ENCODE data around the gene ATF7.
A peak's percentile ranks its signal among the peaks of the same experiment; 100 is the strongest.
"Not testable (repeated sequence)": the region's sequence is repeated elsewhere in the genome, so short reads cannot be mapped to it uniquely, and the experiment has no call there.

The ATF7 gene

DNA sequence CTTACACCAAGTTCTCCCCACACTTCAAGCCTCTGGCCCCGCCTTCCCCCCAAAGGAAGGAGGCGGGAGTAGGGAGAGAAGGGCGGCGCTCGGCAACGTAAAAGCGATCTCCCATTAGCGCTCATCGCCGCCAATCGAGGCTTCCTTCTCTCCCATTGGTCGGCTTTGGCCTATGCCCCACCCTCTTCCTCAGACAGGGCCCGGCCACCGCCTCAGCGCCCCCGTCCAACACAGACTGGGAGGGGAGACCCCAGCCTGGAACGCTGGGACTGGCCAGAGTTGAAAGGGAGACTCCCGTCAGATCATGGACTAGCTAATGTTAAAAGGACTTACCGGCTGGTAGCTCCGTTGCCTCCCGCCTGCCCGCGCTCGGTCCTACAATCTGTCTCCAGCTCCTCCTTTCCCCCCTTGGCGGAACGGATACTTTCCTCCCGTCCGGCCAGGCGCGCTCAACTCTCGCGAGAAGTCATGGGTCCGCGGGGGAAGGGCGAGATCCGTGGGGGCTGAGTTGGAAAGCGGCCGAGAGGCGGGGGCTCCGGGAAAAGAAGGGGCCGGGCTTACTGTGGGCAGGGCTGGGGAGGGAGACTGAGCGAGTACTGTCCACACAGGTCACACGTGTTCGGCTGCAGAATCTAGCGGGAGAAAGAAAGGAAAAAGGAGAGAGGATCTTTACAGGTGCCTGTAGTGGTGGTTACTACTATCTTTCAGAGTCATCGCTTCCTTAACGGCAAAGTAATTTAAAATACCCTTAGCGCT is at the start of gene ATF7:
Gene ATF7, minus strand, starts transcription at position 437 of the 756 bp plus-strand sequence. CDS start 25,382 bp downstream, outside the sequence.
- DNase-seq, result peak; percentile 97

DNA sequence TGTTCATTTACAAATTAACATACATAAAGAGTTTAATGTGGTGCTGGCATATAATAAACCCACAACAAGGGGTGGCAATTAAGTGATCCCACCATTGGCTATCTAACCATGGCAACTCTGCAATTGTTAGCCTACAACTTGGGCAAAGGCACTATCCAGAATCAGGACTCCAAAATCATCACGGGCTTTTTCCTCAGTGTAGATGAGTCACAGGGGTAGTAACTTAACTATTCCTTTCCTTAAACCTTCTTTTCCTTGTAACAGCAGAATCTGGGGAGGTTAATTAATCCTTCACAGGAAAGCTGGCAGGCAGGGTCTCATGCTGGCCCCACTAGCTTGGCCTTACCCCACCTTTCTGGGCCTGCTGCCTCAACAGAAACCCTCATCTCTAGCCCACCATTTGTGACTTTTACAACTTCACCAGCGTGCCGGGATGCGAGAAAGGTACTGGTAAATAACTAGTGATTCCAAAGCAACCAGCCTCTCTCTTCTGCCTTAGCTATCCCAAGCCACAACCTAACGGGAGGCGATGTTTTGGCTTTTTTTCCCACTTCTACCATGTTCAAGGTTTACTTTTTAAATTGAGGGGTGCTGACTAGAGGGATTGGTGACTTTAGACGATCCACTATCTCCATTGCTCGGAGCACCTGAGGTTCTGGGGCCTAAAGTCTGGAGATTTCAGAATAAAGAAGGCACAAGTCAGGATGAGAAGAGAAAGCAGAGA is 49.0 kb upstream of the ATF7 start:
- no peak for DNase-seq

DNA sequence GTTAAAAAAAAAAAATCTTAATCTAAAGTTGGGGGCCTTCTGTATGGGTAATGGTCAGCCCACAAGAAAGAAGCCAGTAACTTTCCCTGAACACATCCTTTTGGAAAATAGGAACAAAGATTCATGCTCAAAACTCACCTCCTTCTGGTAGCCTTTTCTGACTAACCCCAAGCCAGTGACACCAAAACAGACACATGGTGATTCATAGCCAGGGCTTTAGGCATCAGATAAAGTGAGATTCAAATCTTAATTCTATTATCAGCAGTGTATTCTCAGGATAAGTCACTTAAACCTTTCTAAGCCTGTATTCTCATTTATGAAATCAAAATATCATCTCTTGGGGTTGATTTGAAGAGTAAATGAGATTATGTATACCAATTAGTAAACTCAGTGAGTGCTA is 44.8 kb upstream of the ATF7 start:
- DNase-seq, result no peak

DNA sequence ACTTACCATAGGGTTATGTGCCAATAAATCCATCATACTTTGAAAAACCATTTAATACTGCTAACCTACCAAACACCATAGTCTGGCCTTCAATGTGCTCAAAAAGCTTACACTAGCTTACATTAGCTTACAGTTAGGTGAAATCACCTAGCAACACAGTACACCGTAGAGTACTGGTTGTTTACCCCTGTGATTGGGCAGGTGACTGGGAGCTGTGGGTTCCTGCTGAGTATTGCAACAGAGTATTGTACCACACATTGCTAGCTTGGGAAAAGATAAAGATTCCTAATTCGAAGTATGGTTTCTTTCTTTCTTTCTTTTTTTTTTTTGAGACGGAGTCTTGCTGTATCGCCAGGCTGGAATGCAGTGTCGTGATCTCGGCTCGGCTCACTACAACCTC is 44.1 kb upstream of the ATF7 start:
- no peak for DNase-seq

DNA sequence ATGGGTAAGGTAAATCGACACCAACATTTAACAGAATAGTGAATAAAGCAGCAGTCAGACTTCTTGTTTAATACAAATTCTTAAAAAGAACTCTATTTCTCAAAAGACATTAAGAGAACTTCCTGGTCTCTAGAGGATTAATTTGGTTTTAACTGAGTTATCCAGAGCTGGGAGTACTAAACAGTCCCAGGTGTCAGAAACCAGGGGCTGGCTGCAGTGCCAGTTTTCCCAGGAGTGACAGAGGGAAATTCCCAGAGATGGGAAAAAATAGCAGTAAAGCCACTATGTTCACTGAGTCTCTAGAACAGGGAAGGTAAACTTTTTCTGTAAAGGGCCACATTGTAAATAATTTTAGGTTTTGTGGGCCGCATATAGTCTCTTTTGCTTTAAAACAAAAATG is 40.9 kb upstream of the ATF7 start:
- no peak for DNase-seq

DNA sequence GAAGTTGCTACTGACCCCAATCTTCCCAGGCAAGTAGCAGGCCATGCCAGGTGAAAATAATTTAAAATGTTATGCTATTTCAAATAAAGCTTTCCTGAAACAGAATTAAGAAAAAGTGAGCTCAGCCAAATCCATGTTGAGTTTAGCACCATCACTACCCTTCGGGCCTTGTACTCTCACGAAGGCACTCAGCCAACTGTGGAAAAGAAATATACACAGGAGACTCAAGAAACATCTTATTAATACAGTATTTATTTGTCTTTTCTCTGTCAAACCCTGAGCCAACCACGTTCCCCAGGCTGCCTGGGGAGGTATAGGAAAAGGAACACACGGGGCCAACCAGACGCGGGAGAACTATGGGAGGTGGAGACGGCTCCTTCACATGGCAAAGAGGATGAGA is 38.8 kb upstream of the ATF7 start:
- no peak for DNase-seq

DNA sequence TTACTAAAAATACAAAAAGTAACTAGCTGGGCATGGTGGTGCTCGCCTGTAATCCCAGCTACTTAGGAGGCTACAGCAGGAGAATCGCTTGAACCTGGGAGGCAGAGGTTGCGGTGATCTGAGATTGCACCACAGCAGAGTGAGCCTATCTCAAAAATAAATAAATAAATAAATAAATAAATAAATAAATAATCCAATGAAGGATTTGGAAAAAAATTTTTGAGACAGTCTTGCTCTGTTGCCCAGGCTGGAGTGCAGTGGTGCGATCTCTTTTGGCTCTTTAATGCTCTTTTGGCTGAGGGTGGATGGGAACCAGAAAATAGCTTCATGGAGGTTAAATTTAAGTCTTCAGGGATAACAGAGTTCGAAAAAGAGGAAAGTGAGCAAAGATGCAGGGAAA is 38.0 kb upstream of the ATF7 start:
- DNase-seq, result no peak

DNA sequence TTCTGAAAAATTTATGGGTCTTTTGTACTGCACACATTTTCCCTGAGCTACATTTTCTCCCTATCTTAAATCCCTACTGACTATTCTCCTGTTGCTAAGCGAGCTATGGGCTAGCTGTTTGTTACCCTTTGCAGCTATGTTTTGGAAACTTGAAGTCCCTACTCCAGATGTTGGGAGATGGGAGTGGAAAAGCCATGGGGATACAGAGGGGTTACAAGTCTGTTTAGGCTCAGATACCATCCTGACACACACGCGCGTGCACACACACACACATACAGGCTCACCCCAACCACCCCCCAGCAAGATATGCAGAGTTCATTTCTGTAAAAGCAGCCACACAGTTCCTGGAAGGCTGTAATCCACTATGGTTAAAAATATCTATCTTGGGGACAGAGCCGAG is 33.9 kb upstream of the ATF7 start:
- no peak for DNase-seq

DNA sequence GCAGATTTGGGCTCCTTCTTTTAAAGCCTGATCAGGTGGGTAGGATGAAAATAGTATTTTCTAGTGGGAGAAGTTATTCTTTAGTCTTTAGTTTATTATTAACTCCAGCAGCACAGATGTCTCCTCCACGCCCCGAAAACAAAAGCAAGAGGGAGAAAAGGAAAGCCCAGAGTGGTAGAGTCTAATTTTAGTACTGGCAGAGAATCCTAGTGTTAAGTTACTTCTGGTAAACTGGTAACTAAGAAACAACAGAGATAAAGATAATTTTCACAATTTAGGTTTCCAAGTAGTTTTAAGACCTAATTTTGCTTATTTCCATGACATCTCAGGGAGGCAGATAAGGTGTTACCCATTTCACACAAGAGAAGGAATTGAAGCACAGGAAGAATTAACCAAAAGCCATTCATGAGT is 33.4 kb upstream of the ATF7 start:
- DNase-seq, result no peak

DNA sequence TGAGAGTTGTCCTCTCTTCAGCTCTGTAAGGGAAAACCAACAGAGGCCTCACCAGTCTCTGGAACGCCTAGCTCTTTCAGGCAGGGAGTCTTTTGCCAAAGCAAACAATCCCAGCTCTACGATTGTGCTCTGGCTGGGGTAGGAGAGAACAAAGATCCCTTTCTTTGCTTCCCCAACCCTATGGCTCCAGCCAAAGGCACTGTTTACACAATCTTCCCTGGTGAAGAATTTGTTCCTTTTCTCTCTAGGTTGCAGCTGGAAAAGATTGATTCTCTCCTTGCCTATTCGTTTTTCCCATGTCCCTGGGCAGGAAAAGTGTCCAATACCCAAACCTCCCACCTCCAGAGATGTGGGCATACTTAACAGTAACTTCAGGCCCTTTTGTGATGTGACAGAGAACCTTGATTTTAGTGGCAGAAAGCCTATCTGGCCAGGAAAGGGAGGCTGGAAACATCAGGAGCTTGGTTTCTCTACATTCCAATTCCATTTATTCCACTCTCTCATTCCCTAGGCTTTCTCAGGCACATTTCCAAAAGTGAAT is 32.9 kb upstream of the ATF7 start:
- DNase-seq, result no peak

DNA sequence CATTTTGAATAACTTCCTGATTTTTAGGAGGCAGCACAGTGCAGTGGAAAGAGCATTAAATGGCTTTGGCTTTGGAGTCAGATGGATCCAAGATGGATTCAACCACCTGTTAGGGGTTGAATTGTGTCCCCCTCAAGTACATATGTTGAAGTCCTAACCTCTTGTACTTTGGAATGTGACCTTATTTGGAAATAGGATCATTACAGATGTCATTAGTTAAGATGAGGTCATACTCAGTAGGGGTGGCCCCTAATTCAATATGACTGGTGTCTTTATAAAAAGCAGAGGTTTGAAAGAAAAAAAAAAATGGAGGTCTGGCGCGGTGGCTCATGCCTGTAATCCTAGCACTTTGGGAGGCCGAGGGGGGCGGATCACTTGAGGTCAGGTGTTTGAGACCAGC is 30.9 kb upstream of the ATF7 start:
- DNase-seq, result no peak

DNA sequence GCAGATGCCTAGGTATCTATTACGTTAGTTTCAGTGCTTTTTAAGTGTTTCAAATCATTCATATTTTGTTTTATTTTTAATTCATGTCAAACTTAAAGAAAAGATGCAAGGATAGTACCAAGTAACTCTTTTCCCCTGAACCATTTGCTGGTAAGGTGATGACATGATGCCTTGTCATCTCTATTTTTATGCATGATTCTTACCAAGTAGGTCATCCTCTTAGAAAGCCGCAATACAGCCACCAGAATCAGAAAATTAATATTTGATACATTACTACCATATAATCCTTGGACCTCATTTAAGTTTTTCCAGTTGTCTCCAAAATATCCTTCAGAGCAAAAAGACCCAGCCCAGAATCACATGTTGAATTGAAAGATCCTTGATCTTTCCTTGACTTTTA is 27.4 kb upstream of the ATF7 start:
- DNase-seq, result no peak

DNA sequence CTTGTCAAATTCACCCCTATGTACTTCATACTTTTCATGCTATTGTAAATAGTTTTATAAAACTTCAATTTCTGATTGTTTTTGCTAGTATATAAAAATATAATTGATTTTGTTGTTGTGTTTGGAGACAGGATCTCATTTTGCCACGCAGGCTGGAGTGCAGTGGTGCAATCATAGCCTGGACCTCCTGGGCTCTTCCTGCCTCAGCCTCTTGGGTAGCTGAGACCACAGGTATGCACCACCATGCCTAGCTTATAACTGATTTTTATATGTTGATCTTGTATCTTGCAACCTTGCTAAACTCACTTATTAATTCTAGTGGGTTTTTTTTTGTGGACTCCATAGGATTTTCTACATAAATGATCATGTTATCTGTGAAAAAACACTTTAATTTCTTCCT is 26.2 kb upstream of the ATF7 start:
- no peak for DNase-seq

DNA sequence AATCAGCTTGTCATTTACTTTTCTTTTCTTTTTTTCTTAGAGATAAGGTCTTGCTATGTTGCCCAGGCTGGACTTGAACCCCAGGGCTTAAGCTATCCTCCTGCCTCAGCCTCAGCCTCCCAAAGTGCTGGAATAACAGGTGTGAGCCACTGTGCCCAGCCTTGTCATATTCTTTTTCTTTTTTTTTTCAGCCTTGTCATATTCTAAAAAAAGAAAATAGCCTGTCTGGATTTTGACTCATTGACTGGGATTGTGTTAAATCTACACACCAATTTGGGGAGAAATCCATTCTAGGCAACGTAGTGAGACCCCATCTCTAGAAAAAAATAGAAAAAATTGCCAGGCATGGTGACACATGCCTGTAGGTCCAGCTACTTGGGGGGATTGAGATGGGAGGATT is 25.6 kb upstream of the ATF7 start:
- DNase-seq, result no peak

DNA sequence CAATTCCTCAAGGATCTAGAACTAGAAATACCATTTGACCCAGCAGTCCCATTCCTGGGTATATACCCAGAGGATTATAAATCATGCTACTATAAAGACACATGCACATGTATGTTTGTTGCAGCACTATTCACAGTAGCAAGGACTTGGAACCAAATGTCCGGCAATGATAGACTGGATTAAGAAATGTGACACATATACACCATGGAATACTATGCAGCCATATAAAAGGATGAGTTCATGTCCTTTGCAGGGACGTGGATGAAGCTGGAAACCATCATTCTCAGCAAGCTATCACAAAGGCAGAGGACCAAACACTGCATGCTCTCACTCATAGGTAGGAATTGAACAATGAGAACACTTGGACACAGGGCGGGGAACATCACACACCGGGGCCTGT is 20.1 kb upstream of the ATF7 start:
- DNase-seq, result not testable (repeated sequence)

DNA sequence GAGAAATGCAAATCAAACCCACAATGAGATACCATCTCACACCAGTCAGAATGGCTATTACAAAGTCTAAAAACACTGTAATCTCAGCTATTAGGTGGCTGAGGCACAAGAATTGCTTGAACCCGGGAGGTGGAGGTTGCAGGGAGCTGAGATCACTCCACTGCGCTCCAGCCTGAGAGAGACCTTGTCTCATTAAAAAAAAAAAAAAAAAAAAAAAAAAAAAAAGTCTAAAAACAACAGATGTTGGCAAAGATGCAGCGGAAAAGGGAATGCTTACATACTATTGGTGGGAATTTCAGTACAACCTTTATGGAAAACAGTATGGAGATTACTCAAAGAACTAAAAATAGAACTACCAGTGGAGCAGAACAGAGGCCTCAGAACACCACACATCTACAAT is 19.0 kb upstream of the ATF7 start:
- no peak for DNase-seq

DNA sequence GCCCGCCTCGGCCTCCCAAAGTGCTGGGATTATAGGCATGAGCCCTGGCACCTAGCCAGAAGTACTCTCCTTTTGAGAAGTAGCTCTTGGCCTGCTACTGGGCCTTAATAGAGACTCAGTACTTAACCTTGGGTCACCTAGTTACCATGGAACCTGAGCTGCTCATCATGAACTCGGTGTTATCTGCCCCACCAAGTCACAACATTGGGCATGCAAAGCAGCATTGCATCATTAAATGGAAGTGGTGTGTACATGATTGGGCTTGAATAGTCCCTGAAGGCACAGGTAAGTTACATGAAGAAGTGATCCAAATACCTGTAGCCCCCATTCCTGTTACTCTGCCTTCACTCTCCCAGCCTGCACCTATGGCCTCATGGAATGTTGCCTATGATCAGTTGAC is 18.0 kb upstream of the ATF7 start:
- DNase-seq, result no peak

DNA sequence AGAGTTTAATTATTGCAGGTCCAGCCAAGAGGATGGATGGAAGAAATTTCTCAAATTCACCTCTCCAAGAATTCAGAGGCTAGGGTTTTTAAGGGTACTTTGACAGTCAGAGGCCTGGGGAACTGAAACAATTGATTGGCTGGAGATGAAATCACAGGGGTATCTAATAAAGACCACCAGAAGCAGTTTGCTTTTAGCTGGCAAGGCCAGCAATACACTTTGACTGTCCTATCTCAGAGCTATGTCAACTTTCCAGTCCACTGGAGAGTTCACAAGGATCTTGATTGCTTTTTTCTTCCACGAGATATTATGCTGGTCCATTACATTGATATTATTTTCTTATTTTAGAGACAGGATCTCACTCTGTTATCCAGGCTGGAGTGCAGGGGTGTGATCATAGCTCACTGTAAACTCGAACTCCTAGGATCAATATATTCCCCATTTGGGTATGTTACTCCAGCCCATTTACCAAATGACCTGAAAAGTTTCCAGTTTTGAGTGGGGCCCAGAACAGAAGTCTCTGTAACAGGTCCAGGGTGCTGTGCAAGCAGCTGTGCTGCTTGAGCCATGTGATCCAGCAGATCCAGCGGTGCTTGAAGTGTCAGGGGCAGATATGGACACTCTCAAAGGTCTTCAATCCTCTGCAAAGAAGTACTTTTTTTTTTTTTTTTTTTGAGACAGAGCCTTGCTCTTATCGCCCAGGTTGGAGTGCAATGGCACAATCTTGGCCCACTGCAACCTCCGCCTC is 17.2 kb upstream of the ATF7 start:
- no peak for DNase-seq

DNA sequence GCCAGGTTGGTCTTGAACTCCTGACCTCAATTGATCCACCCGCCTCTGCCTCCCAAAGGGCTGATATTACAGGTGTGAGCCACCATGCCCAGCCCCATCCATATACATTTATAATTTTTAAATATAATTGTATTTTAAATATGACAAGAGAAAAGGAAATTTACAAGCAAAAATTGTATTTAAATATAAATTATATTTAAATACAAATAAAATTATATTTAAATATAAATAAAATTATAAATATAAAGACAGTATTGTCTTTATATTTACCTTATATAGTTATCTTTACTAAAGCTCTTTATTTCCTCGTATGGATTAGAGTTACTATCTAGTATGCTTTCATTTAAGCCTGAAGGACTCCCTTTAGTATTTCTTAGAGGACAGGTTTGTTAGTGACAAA is 11.9 kb upstream of the ATF7 start:
- DNase-seq, result no peak

DNA sequence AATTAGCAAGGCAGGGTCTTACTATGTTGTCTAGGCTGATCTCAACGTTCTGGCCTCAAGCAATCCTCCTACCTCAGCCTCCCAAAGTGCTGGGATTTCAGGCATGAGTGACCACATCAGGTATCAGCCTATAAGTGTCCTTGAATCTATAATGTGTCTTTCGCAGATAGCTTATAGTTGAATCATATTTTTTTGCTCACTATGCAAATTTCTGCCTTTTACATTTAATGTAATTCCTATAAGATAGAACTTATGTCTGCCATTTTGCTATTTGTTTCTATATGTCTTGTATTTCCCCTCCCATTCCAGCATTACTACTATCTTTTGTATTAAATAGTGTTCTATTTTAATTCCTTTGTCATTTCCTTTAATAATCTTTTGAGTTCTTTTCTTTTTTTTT is 10.5 kb upstream of the ATF7 start:
- DNase-seq, result no peak

DNA sequence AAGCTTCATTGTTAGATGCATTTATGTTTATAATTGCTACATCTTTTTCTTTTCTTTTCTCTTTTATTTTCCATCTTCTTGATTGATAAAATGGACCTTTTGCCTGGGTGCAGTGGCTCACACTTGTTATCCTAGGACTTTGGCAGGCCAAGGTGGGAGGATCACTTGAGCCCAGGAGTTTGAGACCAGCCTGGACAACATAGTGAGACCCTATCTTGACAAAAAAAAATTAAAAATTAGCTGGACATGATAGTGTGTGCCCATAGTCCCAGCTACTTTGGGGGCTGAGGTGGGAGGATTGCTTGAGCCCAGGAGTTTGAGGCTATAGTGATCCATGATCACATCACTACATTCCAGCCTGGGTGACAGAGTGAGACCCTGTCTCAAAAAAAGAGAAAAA is 9.5 kb upstream of the ATF7 start:
- DNase-seq, result not testable (repeated sequence)

DNA sequence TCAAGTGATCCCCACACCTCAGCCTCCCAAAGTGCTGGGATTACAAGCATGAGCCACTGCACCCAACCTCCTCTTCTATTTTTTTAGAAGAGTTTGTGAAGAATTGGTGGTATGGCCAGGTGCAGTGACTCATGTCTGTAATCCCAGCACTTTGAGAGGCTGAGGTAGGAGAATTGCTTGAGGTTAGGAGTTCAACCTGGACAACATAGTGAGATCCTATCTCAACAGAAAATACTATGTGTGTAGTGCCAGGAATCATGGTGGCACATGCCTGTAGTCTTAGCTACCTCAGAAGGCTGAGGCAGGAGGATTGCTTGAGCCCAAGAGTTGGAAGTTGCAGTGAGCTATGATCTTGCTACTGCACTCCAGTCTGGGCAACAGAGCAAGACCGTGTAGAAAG is 5.5 kb upstream of the ATF7 start:
- DNase-seq, result no peak

DNA sequence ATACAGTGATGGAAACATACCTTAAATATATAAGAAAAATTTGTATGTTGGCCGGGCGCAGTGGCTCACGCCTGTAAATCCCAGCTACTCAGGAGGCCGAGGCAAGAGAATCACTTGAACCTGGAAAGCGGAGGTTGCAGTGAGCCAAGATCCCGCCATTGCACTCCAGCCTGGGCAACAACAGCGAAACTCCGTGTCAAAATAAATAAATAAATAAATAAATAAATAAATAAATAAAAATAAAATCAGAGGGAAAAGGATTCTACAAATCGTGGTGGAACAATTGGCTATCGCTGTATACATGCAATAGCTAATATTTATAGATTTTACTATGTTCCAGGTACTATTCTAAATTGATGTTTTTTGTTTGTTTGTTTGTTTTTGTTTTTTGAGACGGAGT is 1.7 kb upstream of the ATF7 start:
- no peak for DNase-seq

DNA sequence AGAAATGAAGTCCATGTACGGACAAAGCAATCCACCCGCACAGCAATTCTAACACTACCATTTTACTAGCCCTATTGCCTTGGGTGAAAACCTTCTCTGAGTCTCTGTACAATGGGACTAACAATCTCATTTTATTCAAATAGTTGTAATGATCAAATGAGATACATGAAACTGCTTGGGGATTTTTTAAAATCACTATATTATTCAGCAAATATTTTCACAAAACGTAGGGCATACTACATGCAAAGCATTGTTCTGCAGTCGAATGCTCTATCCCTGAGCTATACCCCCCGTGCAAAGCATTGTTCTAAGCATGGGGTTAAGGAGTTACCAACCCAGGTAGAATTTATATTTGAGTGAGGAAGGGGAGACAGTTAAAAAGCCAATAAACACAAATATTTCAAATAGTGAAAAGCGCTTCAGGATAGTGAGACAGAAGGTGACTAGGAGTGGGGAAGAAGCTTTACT is 554 bp upstream of the ATF7 start:
- no peak for DNase-seq

Measured in activated CD4-positive, alpha-beta T cell treated with anti-CD3 and anti-CD28 coated beads for 1 hour (primary cell).